Transverse colon (tissue), 3 donors: Measurements from ENCODE around the gene PIK3AP1.

Experiments
- POLR2A ChIP-seq: fragments of 450-650 bp; IDR thresholded peaks from one replicate; pipeline ENCODE4 v1.6.1; 2016; ENCODE audit warnings: antibody characterized with exemption, mild to moderate bottlenecking, moderate library complexity
- TF ChIP-seq, protein P1 (sequence below), 5 experiments: fragments of 200-600 bp in 3 of 5; fragments of 450-650 bp in 2 of 5; sonication (generic) in 3 of 5; IDR thresholded peaks; 1 replicate in 2 of 5; 2 replicates in 3 of 5; pipeline ENCODE4 v1.5.1; 2016 to 2017; ENCODE audit warnings: antibody characterized with exemption in 5 of 5, inconsistent platforms in 3 of 5, mild to moderate bottlenecking in 2 of 5, moderate library complexity in 1 of 5

DNA sequence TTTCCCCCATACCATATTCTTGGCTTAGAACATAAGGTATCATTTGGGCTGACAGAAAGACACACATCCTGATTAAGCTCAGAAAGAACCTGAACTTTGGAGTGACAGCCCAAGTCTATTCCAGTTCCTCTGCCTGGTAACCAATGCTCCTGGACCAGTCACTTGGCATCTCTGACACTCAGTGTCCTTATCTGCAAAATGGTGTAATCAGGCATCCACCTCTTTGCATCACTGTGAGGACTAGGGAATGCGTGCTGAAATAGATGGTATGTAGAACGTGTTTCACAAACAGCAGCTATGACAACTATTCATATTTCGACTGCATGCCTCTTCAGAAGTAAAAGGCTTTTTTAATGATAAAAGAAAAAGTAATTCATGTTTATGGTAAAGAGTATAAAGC is 26.2 kb upstream of the PIK3AP1 start:
- TF ChIP-seq, protein P1, sequence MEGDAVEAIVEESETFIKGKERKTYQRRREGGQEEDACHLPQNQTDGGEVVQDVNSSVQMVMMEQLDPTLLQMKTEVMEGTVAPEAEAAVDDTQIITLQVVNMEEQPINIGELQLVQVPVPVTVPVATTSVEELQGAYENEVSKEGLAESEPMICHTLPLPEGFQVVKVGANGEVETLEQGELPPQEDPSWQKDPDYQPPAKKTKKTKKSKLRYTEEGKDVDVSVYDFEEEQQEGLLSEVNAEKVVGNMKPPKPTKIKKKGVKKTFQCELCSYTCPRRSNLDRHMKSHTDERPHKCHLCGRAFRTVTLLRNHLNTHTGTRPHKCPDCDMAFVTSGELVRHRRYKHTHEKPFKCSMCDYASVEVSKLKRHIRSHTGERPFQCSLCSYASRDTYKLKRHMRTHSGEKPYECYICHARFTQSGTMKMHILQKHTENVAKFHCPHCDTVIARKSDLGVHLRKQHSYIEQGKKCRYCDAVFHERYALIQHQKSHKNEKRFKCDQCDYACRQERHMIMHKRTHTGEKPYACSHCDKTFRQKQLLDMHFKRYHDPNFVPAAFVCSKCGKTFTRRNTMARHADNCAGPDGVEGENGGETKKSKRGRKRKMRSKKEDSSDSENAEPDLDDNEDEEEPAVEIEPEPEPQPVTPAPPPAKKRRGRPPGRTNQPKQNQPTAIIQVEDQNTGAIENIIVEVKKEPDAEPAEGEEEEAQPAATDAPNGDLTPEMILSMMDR (IDR thresholded peaks at IDR 0.05), result no peak
- TF ChIP-seq POLR2A, result no peak
